ENCODE data around the gene AHNAK2.
"Not testable (repeated sequence)": the region's sequence is repeated elsewhere in the genome, so short reads cannot be mapped to it uniquely, and the experiment has no call there.

AHNAK2 gene

DNA sequence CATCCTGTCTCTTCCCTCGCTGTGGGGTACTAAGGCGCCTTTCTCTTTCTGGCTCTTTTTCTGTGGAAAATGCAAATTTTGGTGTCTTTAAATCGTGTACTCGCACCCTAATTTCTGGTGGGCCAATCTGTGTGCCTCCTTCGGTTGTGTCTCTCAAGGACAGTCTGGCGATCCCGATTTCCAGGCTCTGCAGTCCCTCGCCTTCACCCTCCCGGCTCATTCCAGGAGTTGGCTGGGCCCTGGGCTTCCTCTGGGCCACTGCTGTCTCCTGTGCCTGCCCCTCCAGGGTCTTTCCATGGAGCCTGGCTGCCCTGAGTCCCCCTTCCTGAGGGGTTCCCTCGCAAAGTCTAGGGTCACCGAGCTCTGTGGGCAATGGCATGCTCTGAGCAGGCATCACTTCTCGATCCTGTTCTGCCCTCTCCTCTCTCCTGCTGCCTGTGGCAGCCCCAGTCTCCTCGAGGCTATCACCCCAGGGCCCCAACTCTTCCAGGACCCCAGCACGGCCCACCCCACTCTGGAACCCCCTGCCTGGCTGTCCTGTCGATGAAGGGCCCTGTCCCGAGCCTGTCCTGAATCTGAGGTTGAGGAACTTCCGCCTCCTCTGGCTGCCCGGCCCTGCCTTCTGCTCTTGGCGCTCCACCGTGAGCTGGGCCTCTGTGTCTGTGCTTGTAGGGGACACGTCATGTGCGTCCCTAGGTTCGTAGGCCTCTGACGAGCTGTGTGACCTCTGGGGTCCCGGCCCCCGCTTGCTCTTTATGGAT, 24.1 kb downstream of the AHNAK2 start:
- Histone ChIP-seq H3K9me3 (ENCODE audit: insufficient read depth, low read depth, low read length) (no peaks in the 10 kb centered on the region), H3K27ac (ENCODE audit: low read depth, low read length) (no peak overlapping the region), H3K36me3 (ENCODE audit: insufficient read depth, low read length) (no peaks in the 10 kb centered on the region), H3K27me3 (ENCODE audit: insufficient read depth, low read length) (no peaks in the 10 kb centered on the region; the same call in 1 of the 2 replicates), H3K4me1 (ENCODE audit: insufficient read depth, low read length) (no peaks in the 10 kb centered on the region), H3K4me3 (ENCODE audit: low read length) (no peak overlapping the region), H3K9ac (ENCODE audit: low read depth, low read length) (no peak overlapping the region)
- WGBS = 91% methylated on average over 26 of the region's 26 CpGs

DNA sequence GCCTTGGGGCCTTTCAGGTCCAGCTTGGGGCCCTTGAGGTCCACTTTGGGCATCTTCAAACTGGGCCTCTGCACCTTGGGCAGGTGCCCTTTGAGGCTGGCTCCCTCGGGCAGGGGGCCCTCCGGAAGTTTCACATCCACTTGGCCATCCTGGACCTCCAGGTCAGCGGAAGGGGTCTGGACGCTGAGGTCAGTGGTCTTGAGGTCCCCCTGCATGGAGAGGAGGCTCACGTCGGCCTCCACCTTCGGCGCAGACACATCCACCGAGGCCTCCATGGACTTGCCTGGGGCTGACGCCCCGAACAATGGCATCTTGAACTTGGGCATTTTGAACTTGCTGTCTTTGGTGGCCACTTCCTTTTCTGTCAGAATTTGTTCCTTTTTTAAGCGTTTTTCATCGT, 25.1 kb downstream of the AHNAK2 start:
- no peak overlapping the region for H3K9ac ChIP-seq (ENCODE audit: low read depth, low read length)
- H3K9me3 ChIP-seq (ENCODE audit: insufficient read depth, low read depth, low read length) = no peaks in the 10 kb centered on the region
- WGBS = 90% methylated on average over 13 of the region's 13 CpGs
- no peaks in the 10 kb centered on the region; the same call in 1 of the 2 replicates for H3K27me3 ChIP-seq (ENCODE audit: insufficient read depth, low read length)
- H3K27ac ChIP-seq (ENCODE audit: low read depth, low read length) = no peak overlapping the region
- no peaks in the 10 kb centered on the region for H3K4me1 ChIP-seq (ENCODE audit: insufficient read depth, low read length)
- H3K36me3 ChIP-seq (ENCODE audit: insufficient read depth, low read length) = no peaks in the 10 kb centered on the region
- no peak overlapping the region for H3K4me3 ChIP-seq (ENCODE audit: low read length)

DNA sequence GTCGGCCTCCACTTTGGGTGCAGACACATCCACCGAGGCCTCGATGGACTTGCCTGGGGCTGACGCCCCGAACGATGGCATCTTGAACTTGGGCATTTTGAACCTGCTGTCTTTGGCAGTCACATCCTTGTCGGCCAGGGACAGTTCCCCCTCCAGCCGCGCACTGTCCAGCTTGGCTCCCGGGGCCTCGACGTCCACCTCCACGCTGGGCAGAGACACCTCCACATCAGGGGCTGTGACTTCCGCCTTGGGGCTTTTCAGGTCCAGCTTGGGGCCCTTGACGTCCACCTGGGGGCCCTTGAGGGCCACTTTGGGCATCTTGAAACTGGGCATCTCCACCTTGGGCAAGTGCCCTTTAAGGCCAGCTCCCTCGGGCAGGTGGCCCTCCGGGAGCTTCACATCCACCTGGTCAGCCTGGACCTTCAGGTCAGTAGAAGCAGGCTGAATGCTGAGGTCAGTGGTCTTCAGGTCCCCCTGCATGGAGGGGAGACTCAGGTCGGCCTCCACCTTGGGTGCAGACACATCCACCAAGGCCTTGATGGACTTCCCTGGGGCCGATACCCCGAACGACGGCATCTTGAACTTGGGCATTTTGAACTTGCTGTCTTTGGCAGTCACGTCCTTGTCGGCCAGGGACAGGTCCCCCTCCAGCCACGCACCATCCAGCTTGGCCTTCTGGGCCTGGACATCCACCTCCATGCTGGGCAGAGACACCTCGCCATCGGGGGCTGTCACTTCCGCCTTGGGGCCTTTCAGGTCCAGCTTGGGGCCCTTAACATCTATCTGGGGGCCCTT, 26.1 kb downstream of the AHNAK2 start:
- H3K27me3 ChIP-seq (ENCODE audit: insufficient read depth, low read length); H3K36me3 ChIP-seq (ENCODE audit: insufficient read depth, low read length); H3K4me3 ChIP-seq (ENCODE audit: low read length); H3K9ac ChIP-seq (ENCODE audit: low read depth, low read length); H3K27ac ChIP-seq (ENCODE audit: low read depth, low read length); H3K4me1 ChIP-seq (ENCODE audit: insufficient read depth, low read length); H3K9me3 ChIP-seq (ENCODE audit: insufficient read depth, low read depth, low read length): not testable (repeated sequence)
- WGBS = 94% methylated on average over 28 of the region's 28 CpGs

DNA sequence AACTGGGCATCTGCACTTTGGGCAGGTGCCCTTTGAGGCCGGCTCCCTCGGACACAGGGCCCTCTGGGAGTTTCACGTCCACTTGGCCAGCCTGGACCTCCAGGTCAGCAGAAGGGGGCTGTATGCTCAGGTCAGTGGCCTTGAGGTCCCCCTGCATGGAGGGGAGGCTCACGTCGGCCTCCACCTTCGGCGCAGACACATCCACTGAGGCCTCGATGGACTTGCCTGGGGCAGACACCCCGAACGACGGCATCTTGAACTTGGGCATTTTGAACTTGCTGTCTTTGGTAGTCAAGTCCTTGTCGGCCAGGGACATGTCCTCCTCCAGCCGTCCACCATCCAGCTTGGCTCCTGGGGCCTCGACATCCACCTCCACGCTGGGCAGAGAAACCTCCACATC, 27.5 kb downstream of the AHNAK2 start:
- H3K27ac ChIP-seq (ENCODE audit: low read depth, low read length); H3K9me3 ChIP-seq (ENCODE audit: insufficient read depth, low read depth, low read length); H3K36me3 ChIP-seq (ENCODE audit: insufficient read depth, low read length); H3K4me1 ChIP-seq (ENCODE audit: insufficient read depth, low read length); H3K27me3 ChIP-seq (ENCODE audit: insufficient read depth, low read length); H3K4me3 ChIP-seq (ENCODE audit: low read length); H3K9ac ChIP-seq (ENCODE audit: low read depth, low read length): not testable (repeated sequence)
- 94% methylated on average over 15 of the region's 15 CpGs for WGBS

DNA sequence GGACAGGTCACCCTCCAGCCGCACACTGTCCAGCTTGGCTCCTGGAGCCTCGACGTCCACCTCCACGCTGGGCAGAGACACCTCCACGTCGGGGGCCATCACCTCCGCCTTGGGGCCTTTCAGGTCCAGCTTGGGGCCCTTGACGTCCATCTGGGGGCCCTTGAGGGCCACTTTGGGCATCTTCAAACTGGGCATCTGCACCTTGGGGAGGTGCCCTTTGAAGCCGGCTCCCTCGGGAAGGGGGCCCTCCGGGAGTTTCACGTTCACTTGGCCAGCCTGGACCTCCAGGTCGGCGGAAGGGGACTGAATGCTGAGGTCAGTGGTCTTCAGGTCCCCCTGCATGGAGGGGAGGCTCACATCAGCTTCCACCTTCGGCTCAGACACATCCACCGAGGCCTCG, 28.2 kb downstream of the AHNAK2 start:
- no peaks in the 10 kb centered on the region for H3K9me3 ChIP-seq (ENCODE audit: insufficient read depth, low read depth, low read length)
- H3K36me3 ChIP-seq (ENCODE audit: insufficient read depth, low read length) = no peaks in the 10 kb centered on the region
- H3K27me3 ChIP-seq (ENCODE audit: insufficient read depth, low read length) = no peaks in the 10 kb centered on the region
- WGBS = 95% methylated on average over 17 of the region's 17 CpGs
- no peak overlapping the region for H3K9ac ChIP-seq (ENCODE audit: low read depth, low read length)
- no peak overlapping the region for H3K27ac ChIP-seq (ENCODE audit: low read depth, low read length)
- H3K4me3 ChIP-seq (ENCODE audit: low read length) = no peak overlapping the region
- no peaks in the 10 kb centered on the region for H3K4me1 ChIP-seq (ENCODE audit: insufficient read depth, low read length)

DNA sequence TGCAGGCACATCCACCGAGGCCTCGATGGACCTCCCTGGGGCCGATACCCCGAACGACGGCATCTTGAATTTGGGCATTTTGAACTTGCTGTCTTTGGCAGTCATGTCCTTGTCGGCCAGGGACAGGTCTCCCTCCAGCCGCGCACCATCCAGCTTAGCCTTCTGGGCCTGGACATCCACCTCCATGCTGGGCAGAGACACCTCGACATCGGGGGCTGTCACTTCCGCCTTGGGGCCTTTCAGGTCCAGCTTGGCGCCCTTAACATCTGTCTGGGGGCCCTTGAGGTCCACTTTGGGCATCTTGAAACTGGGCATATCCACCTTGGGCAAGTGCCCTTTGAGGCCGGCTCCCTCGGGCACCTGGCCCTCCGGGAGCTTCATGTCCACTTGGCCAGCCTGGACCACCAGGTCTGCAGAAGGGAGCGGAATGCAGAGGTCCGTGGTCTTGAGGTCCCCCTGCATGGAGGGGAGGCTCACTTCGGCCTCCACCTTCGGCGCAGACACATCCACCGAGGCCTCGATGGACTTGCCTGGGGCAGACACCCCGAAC, 28.7 kb downstream of the AHNAK2 start:
- H3K4me1 ChIP-seq (ENCODE audit: insufficient read depth, low read length); H3K9ac ChIP-seq (ENCODE audit: low read depth, low read length); H3K4me3 ChIP-seq (ENCODE audit: low read length); H3K9me3 ChIP-seq (ENCODE audit: insufficient read depth, low read depth, low read length); H3K27ac ChIP-seq (ENCODE audit: low read depth, low read length); H3K27me3 ChIP-seq (ENCODE audit: insufficient read depth, low read length); H3K36me3 ChIP-seq (ENCODE audit: insufficient read depth, low read length): not testable (repeated sequence)
- WGBS = 95% methylated on average over 18 of the region's 24 CpGs

DNA sequence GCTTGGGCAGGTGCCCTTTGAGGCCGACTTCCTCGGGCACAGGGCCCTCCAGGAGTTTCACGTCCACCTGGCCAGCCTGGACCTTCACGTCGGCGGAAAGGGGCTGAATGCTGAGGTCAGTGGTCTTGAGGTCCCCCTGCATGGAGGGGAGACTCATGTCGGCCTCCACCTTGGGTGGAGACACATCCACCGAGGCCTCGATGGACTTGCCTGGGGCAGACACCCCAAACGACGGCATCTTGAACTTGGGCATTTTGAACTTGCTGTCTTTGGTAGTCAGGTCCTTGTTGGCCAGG, 29.5 kb downstream of the AHNAK2 start:
- Histone ChIP-seq H3K4me1 (ENCODE audit: insufficient read depth, low read length) (no peaks in the 10 kb centered on the region), H3K9me3 (ENCODE audit: insufficient read depth, low read depth, low read length) (no peaks in the 10 kb centered on the region), H3K9ac (ENCODE audit: low read depth, low read length) (no peak overlapping the region), H3K36me3 (ENCODE audit: insufficient read depth, low read length) (no peaks in the 10 kb centered on the region), H3K27me3 (ENCODE audit: insufficient read depth, low read length) (no peaks in the 10 kb centered on the region), H3K27ac (ENCODE audit: low read depth, low read length) (no peak overlapping the region), H3K4me3 (ENCODE audit: low read length) (no peak overlapping the region)
- 95% methylated on average over 11 of the region's 11 CpGs for WGBS

DNA sequence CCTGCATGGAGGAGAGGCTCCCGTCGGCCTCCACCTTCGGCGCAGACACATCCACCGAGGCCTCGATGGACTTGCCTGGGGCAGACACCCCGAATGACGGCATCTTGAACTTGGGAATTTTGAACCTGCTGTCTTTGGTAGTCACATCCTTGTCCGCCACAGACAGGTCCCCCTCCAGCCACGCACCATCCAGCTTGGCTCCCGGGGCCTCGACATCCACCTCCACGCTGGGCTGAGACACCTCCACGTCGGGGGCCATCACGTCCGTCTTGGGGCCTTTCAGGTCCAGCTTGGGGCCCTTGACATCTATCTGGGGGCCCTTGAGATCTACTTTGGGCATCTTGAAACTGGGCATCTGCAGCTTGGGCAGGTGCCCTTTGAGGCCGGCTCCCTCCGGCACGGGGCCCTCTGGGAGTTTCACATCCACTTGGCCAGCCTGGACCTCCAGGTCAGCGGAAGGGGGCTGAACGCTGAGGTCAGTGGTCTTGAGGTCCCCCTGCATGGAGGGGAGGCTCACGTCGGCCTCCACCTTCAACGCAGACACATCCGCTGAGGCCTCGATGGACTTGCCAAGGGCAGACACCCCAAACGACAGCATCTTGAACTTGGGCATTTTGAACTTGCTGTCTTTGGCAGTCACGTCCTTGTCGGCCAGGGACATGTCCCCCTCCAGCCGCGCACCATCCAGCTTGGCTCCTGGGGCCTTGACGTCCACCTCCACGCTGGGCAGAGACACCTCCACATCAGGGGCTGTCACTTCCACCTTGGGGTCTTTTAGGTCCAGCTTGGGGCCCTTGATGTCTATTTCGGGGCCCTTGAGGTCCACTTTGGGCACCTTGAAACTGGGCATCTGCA, 30.1 kb downstream of the AHNAK2 start:
- H3K36me3 ChIP-seq (ENCODE audit: insufficient read depth, low read length); H3K27me3 ChIP-seq (ENCODE audit: insufficient read depth, low read length); H3K4me1 ChIP-seq (ENCODE audit: insufficient read depth, low read length); H3K9me3 ChIP-seq (ENCODE audit: insufficient read depth, low read depth, low read length); H3K4me3 ChIP-seq (ENCODE audit: low read length); H3K27ac ChIP-seq (ENCODE audit: low read depth, low read length); H3K9ac ChIP-seq (ENCODE audit: low read depth, low read length): not testable (repeated sequence)
- WGBS = 96% methylated on average over 35 of the region's 35 CpGs

DNA sequence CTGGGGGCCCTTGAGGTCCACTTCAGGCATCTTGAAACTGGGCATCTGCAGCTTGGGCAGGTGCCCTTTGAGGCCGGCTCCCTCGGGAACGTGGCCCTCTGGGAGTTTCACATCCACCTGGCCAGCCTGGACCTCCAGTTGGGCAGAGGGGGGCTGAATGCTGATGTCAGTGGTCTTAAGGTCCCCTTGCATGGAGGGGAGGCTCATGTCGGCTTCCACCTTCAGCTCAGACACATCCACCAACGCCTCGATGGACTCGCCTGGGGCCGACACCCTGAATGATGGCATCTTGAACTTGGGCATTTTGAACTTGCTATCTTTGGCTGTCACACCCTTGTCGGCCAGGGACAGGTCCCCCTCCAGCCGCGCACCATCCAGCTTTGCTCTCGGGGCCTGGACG, 31.0 kb downstream of the AHNAK2 start:
- H3K9me3 ChIP-seq (ENCODE audit: insufficient read depth, low read depth, low read length); H3K9ac ChIP-seq (ENCODE audit: low read depth, low read length); H3K36me3 ChIP-seq (ENCODE audit: insufficient read depth, low read length); H3K4me1 ChIP-seq (ENCODE audit: insufficient read depth, low read length); H3K4me3 ChIP-seq (ENCODE audit: low read length); H3K27ac ChIP-seq (ENCODE audit: low read depth, low read length); H3K27me3 ChIP-seq (ENCODE audit: insufficient read depth, low read length): not testable (repeated sequence)
- WGBS = 93% methylated on average over 13 of the region's 13 CpGs

DNA sequence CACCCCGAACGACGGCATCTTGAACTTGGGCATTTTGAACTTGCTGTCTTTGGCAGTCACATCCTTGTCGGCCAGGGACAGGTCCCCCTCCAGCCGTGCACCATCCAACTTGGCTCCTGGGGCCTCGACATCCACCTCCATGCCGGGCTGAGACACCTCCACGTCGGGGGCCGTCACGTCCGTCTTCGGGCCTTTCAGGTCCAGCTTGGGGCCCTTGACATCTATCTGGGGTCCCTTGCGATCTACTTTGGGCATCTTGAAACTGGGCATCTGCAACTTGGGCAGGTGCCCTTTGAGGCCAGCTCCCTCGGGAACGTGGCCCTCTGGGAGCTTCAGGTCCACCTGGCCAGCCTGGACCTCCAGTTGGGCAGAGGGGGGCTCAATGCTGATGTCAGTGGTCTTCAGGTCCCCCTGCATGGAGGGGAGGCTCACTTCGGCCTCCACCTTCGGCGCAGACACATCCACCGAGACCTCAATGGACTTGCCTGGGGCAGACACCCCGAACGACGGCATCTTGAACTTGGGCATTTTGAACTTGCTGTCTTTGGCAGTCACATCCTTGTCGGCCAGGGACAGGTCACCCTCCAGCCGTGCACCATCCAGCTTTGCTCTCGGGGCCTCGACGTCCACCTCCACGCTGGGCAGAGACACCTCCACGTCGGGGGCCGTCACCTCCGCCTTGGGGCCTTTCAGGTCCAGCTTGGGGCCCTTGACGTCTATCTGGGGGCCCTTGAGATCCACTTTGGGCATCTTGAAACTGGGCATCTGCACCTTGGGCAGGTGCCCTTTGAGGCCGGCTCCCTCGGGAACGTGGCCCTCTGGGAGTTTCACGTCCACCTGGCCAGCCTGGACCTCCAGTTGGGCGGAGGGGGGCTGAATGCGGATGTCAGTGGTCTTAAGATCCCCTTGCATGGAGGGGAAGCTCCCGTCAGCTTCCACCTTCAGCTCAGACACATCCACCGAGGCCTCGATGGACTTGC, 31.9 kb downstream of the AHNAK2 start:
- H3K27ac ChIP-seq (ENCODE audit: low read depth, low read length); H3K4me3 ChIP-seq (ENCODE audit: low read length); H3K27me3 ChIP-seq (ENCODE audit: insufficient read depth, low read length); H3K4me1 ChIP-seq (ENCODE audit: insufficient read depth, low read length); H3K9me3 ChIP-seq (ENCODE audit: insufficient read depth, low read depth, low read length); H3K9ac ChIP-seq (ENCODE audit: low read depth, low read length); H3K36me3 ChIP-seq (ENCODE audit: insufficient read depth, low read length): not testable (repeated sequence)
- 96% methylated on average over 43 of the region's 43 CpGs for WGBS

All from HUES64 (cell line).